ENCODE data around the gene RAB10. TPM values are rescaled to one million over a fixed set of nuclear protein-coding genes. Genes with fewer than 3 reads are reported as not detected.
"Not testable (repeated sequence)": the region's sequence is repeated elsewhere in the genome, so short reads cannot be mapped to it uniquely, and the experiment has no call there.

Gene RAB10
- total RNA-seq, 1 experiment from 2014 or later, result 67.9 TPM

DNA sequence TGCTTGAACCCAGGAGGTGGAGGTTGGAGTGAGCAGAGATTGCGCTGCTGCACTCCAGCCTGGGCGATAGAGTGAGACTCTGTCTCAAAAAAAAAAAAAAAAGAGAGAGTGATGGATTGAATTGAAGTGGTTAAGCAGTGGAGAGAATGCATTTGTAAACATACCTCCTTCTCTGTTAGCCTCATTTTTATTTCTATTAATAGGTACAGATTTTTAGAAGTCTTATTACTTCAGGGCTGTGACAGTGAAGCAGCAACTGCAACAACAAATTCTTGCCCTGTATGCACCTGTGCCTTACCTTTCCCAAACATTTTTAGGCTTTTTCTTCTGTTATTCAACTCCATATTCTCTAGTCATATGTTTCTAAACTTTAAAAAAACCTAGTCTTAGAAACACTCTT, 55.5 kb downstream of the RAB10 start:
- H3K9ac ChIP-seq (ENCODE audit: low read length), result no peak overlapping the region
- no peaks in the 10 kb centered on the region for H3K27me3 ChIP-seq (ENCODE audit: low read length)
- no peak overlapping the region for H2AFZ ChIP-seq (ENCODE audit: low read length)
- no peak overlapping the region for H3K4me3 ChIP-seq (ENCODE audit: low read length)
- H4K20me1 ChIP-seq (ENCODE audit: insufficient read depth, low read depth, low read length), result 0 out of 2 replicates have a peak, but pooled peaks cover 8% of the 10 kb centered on the region
- no peaks in the 10 kb centered on the region for H3K9me2 ChIP-seq (replicated peaks; ENCODE audit: insufficient read depth, low read length)
- H3K79me2 ChIP-seq (ENCODE audit: low read length), result peaks cover 92% of the 10 kb centered on the region
- no peak overlapping the region for H3K4me2 ChIP-seq (ENCODE audit: low read depth, low read length, poor library complexity, severe bottlenecking)
- DNase-seq, result no peak
- no peaks in the 10 kb centered on the region for H3K36me3 ChIP-seq (ENCODE audit: insufficient read depth, low read length)
- no peaks in the 10 kb centered on the region for H3K4me1 ChIP-seq (ENCODE audit: low read length)
- no peaks in the 10 kb centered on the region for H3K9me3 ChIP-seq (ENCODE audit: low read length)
- H3K27ac ChIP-seq (ENCODE audit: low read length), result no peak overlapping the region

DNA sequence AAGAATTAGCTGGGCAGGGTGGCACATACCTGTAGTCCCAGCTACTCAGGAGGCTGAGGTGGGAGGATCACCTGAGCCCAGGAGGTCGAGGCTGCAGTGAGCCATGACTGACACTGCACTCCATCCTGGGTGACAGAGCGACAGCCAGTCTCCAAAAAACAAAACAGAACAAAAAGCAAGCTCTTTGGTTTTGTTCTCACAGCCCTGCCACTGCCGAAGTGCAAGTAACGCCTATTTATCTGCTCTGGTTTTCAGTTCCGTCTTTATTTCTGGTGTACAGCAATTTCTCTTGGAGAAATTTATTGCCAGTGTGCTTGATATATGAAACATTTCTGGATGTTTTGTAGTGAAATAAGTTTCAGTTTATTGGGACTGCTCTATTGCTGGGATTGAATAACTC, 61.9 kb downstream of the RAB10 start:
- no peaks in the 10 kb centered on the region for H4K20me1 ChIP-seq (ENCODE audit: insufficient read depth, low read depth, low read length)
- no peaks in the 10 kb centered on the region for H3K27me3 ChIP-seq (ENCODE audit: low read length)
- no peaks in the 10 kb centered on the region for H3K4me1 ChIP-seq (ENCODE audit: low read length)
- H3K79me2 ChIP-seq (ENCODE audit: low read length), result peaks cover 98% of the 10 kb centered on the region
- H3K4me2 ChIP-seq (ENCODE audit: low read depth, low read length, poor library complexity, severe bottlenecking), result no peak overlapping the region
- H2AFZ ChIP-seq (ENCODE audit: low read length), result no peak overlapping the region
- no peaks in the 10 kb centered on the region for H3K9me3 ChIP-seq (ENCODE audit: low read length)
- H3K4me3 ChIP-seq (ENCODE audit: low read length), result no peak overlapping the region
- no peak overlapping the region for H3K27ac ChIP-seq (ENCODE audit: low read length)
- H3K9ac ChIP-seq (ENCODE audit: low read length), result no peak overlapping the region
- no peaks in the 10 kb centered on the region for H3K9me2 ChIP-seq (replicated peaks; ENCODE audit: insufficient read depth, low read length)
- H3K36me3 ChIP-seq (ENCODE audit: insufficient read depth, low read length), result peaks cover 21% of the 10 kb centered on the region
- DNase-seq, result no peak

DNA sequence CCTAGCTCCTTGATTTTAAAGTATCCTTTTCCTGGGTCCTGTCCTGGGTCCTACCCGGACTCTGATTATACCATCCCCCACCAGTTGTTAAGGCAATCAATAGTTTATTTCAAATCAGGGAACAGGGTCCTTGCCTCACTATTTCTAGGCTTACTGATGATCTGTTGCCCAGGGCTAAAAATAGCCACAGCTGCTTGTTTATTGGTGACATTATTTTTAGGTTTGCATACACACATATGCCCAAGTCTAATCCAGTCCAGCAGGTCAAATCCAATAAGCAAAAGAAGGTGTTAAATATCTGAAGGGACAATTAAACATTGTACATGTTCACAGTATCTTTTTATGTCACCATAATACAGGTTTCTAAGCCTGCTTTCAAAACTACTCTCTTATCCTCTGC, 66.0 kb downstream of the RAB10 start:
- Histone ChIP-seq H3K27me3 (ENCODE audit: low read length) (no peaks in the 10 kb centered on the region), H3K9ac (ENCODE audit: low read length) (no peak overlapping the region), H4K20me1 (ENCODE audit: insufficient read depth, low read depth, low read length) (no peaks in the 10 kb centered on the region), H3K4me2 (ENCODE audit: low read depth, low read length, poor library complexity, severe bottlenecking) (no peak overlapping the region), H3K79me2 (ENCODE audit: low read length) (peaks cover 97% of the 10 kb centered on the region), H3K9me3 (ENCODE audit: low read length) (peaks cover 7% of the 10 kb centered on the region), H3K36me3 (ENCODE audit: insufficient read depth, low read length) (peaks cover 52% of the 10 kb centered on the region), H2AFZ (ENCODE audit: low read length) (no peak overlapping the region), H3K9me2 (replicated peaks; ENCODE audit: insufficient read depth, low read length) (no peaks in the 10 kb centered on the region; the same call in 1 of the 2 replicates), H3K27ac (ENCODE audit: low read length) (no peak overlapping the region), H3K4me1 (ENCODE audit: low read length) (no peaks in the 10 kb centered on the region), H3K4me3 (ENCODE audit: low read length) (no peak overlapping the region)
- no peak for DNase-seq

DNA sequence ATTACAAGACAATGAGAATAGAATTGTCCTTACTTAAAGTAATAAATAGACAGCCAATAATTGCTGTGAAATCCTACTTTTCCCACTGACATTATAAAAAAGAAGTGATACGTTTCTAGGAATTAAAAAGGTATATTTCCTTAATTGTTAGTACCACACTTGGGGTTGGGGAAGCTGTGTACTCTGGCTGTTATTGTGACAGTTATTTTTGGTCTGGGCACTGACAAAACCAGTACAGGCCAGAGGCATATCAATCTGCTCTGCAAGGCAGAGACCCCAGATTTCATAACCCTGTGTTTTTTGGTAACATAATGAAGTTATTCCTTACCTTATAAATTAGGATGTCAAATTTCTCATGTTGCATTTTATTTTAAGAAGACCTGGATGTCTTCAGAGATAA, 66.5 kb downstream of the RAB10 start:
- Histone ChIP-seq H3K27ac (ENCODE audit: low read length) (no peak overlapping the region), H4K20me1 (ENCODE audit: insufficient read depth, low read depth, low read length) (no peaks in the 10 kb centered on the region), H3K79me2 (ENCODE audit: low read length) (peaks cover 97% of the 10 kb centered on the region), H3K4me1 (ENCODE audit: low read length) (no peaks in the 10 kb centered on the region), H3K9ac (ENCODE audit: low read length) (no peak overlapping the region), H3K4me3 (ENCODE audit: low read length) (no peak overlapping the region), H3K9me3 (ENCODE audit: low read length) (peaks cover 7% of the 10 kb centered on the region), H3K27me3 (ENCODE audit: low read length) (no peaks in the 10 kb centered on the region), H3K9me2 (replicated peaks; ENCODE audit: insufficient read depth, low read length) (no peaks in the 10 kb centered on the region; the same call in 1 of the 2 replicates), H3K36me3 (ENCODE audit: insufficient read depth, low read length) (peaks cover 52% of the 10 kb centered on the region), H3K4me2 (ENCODE audit: low read depth, low read length, poor library complexity, severe bottlenecking) (no peak overlapping the region), H2AFZ (ENCODE audit: low read length) (no peak overlapping the region)
- no peak for DNase-seq

DNA sequence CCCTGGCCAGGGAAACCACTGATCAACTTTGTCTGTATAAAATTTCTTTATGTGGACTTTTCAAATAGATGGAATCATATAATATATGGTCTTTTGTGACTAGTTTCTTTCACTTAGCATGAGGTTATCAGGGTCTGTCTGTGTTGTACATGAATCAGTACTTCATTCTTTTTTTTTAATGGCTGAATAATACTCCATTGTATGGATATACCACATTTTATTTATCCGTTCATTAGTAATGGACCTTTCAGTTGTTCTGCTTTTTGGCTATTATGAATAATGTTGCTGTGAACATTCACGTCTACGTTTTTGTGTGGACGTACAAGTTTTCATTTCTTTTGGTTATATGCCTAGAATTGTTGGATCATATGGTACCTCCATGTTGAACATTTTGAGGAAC, 69.9 kb downstream of the RAB10 start:
- no peak overlapping the region for H3K4me3 ChIP-seq (ENCODE audit: low read length)
- H3K27me3 ChIP-seq (ENCODE audit: low read length), result no peaks in the 10 kb centered on the region
- no peak for DNase-seq
- peaks cover 92% of the 10 kb centered on the region for H3K79me2 ChIP-seq (ENCODE audit: low read length)
- H3K9ac ChIP-seq (ENCODE audit: low read length), result no peak overlapping the region
- H3K9me3 ChIP-seq (ENCODE audit: low read length), result peaks cover 7% of the 10 kb centered on the region
- H3K27ac ChIP-seq (ENCODE audit: low read length), result no peak overlapping the region
- H4K20me1 ChIP-seq (ENCODE audit: insufficient read depth, low read depth, low read length), result no peaks in the 10 kb centered on the region
- H2AFZ ChIP-seq (ENCODE audit: low read length), result no peak overlapping the region
- H3K9me2 ChIP-seq (replicated peaks; ENCODE audit: insufficient read depth, low read length), result no peaks in the 10 kb centered on the region; the same call in 1 of the 2 replicates
- H3K36me3 ChIP-seq (ENCODE audit: insufficient read depth, low read length), result peaks cover 48% of the 10 kb centered on the region
- H3K4me2 ChIP-seq (ENCODE audit: low read depth, low read length, poor library complexity, severe bottlenecking), result no peak overlapping the region
- H3K4me1 ChIP-seq (ENCODE audit: low read length), result no peaks in the 10 kb centered on the region

DNA sequence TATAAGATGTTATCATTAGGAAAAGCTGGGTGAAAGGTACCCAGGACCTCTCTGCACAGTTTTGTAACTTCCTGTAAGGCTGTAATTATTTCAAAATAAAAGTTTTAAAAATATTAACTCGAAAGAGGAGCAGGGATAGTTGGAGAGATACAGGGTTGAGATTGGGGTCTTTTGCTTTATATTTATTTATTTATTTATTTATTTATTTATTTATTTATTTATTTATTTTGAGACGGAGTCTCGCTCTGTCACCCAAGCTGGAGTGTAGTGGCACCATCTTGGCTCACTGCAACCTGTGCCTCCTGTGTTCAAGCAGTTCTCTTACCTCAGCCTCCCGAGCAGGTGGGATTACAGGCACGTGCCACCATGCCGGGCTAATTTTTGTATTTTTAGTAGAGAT, 74.8 kb downstream of the RAB10 start:
- not testable (repeated sequence) for H3K9ac ChIP-seq (ENCODE audit: low read length); H3K4me3 ChIP-seq (ENCODE audit: low read length); DNase-seq; H3K9me2 ChIP-seq (replicated peaks; ENCODE audit: insufficient read depth, low read length); H3K27me3 ChIP-seq (ENCODE audit: low read length); H3K4me1 ChIP-seq (ENCODE audit: low read length); H2AFZ ChIP-seq (ENCODE audit: low read length); H4K20me1 ChIP-seq (ENCODE audit: insufficient read depth, low read depth, low read length); H3K9me3 ChIP-seq (ENCODE audit: low read length); H3K27ac ChIP-seq (ENCODE audit: low read length); H3K4me2 ChIP-seq (ENCODE audit: low read depth, low read length, poor library complexity, severe bottlenecking)
- Histone ChIP-seq H3K79me2 (ENCODE audit: low read length) (peaks cover 76% of the 10 kb centered on the region), H3K36me3 (ENCODE audit: insufficient read depth, low read length) (peaks cover 26% of the 10 kb centered on the region)

DNA sequence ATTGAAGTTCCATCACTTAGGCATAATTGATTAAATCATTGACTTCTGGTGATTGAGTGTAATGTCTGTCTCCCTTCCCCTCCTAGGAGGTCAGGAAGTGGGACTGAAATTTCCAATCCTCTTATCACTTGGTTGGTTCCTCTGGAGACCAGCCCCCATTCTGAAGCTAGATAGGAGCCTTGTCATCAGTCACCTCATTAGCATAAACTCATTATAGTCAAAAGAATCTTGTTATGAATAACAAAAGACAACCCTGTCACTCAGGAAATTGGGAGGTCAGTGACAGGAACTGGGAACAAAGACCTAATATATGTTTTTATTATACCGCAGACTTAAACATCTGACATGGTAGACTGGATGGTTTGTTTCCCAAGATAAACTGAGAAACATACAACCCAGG, 78.3 kb downstream of the RAB10 start:
- H3K27ac ChIP-seq (ENCODE audit: low read length), result no peak overlapping the region
- DNase-seq, result no peak
- no peaks in the 10 kb centered on the region for H3K9me3 ChIP-seq (ENCODE audit: low read length)
- peaks cover 19% of the 10 kb centered on the region for H3K36me3 ChIP-seq (ENCODE audit: insufficient read depth, low read length)
- no peak overlapping the region for H2AFZ ChIP-seq (ENCODE audit: low read length)
- H3K4me2 ChIP-seq (ENCODE audit: low read depth, low read length, poor library complexity, severe bottlenecking), result no peak overlapping the region
- no peaks in the 10 kb centered on the region for H3K4me1 ChIP-seq (ENCODE audit: low read length)
- no peaks in the 10 kb centered on the region for H3K27me3 ChIP-seq (ENCODE audit: low read length)
- no peak overlapping the region for H3K9ac ChIP-seq (ENCODE audit: low read length)
- H3K4me3 ChIP-seq (ENCODE audit: low read length), result no peak overlapping the region
- H3K9me2 ChIP-seq (replicated peaks; ENCODE audit: insufficient read depth, low read length), result no peaks in the 10 kb centered on the region
- no peaks in the 10 kb centered on the region for H4K20me1 ChIP-seq (ENCODE audit: insufficient read depth, low read depth, low read length)
- peaks cover 74% of the 10 kb centered on the region for H3K79me2 ChIP-seq (ENCODE audit: low read length)

DNA sequence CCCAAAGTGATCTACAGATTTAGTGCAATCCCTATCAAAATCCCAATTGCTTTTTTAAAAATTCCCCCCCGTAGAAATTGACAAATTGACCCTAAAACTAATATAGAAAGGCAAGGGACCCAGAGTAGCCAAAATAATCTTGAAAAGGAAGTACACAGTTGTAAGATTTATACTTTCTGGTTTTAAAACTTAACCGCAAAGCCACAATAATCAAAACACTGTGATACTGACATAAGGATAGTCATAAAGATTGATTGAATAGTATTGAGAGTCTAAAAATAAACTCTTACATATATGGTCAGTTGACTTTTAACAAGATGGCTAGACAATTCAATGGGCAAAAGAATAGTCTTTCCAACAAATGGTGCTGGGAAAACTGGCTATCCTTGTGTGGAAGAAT, 80.3 kb downstream of the RAB10 start:
- H4K20me1 ChIP-seq (ENCODE audit: insufficient read depth, low read depth, low read length), result no peaks in the 10 kb centered on the region
- H3K4me2 ChIP-seq (ENCODE audit: low read depth, low read length, poor library complexity, severe bottlenecking), result no peak overlapping the region
- no peaks in the 10 kb centered on the region for H3K27me3 ChIP-seq (ENCODE audit: low read length)
- H3K27ac ChIP-seq (ENCODE audit: low read length), result no peak overlapping the region
- H3K79me2 ChIP-seq (ENCODE audit: low read length), result peaks cover 74% of the 10 kb centered on the region
- H3K9me2 ChIP-seq (replicated peaks; ENCODE audit: insufficient read depth, low read length), result no peaks in the 10 kb centered on the region
- H3K9ac ChIP-seq (ENCODE audit: low read length), result no peak overlapping the region
- H3K36me3 ChIP-seq (ENCODE audit: insufficient read depth, low read length), result peaks cover 19% of the 10 kb centered on the region
- H3K4me1 ChIP-seq (ENCODE audit: low read length), result no peaks in the 10 kb centered on the region
- H3K4me3 ChIP-seq (ENCODE audit: low read length), result no peak overlapping the region
- no peak overlapping the region for H2AFZ ChIP-seq (ENCODE audit: low read length)
- H3K9me3 ChIP-seq (ENCODE audit: low read length), result no peaks in the 10 kb centered on the region
- no peak for DNase-seq

DNA sequence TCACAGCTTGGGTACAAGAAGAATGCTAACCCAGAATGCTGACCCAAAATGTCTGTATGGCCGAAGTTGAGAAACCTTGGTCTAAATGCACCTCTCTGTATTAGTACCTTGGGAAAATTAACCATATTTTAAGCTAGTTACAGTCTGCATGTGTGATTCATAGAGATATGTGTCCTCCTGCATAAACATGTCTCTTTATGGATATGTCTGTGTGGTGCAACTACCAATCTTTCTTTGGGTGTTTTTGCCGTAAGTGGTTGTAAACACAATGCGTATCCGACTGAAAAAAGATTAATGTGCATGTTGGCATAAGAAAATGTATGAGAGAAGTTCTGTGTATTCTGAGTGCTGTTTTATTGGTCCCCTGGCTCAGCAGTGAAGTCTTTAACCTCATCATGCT, 84.8 kb downstream of the RAB10 start:
- Histone ChIP-seq H3K9me2 (replicated peaks; ENCODE audit: insufficient read depth, low read length) (no peaks in the 10 kb centered on the region), H3K79me2 (ENCODE audit: low read length) (peaks cover 85% of the 10 kb centered on the region), H3K27me3 (ENCODE audit: low read length) (no peaks in the 10 kb centered on the region), H3K9me3 (ENCODE audit: low read length) (no peaks in the 10 kb centered on the region), H3K4me2 (ENCODE audit: low read depth, low read length, poor library complexity, severe bottlenecking) (no peak overlapping the region), H4K20me1 (ENCODE audit: insufficient read depth, low read depth, low read length) (no peaks in the 10 kb centered on the region), H3K4me1 (ENCODE audit: low read length) (no peaks in the 10 kb centered on the region), H3K9ac (ENCODE audit: low read length) (no peak overlapping the region), H3K27ac (ENCODE audit: low read length) (no peak overlapping the region), H3K36me3 (ENCODE audit: insufficient read depth, low read length) (no peaks in the 10 kb centered on the region), H2AFZ (ENCODE audit: low read length) (no peak overlapping the region), H3K4me3 (ENCODE audit: low read length) (no peak overlapping the region)
- DNase-seq, result no peak
